ENCODE measurements around the gene WDR82.
A peak's percentile ranks its signal among the peaks of the same experiment; 100 is the strongest.
"Not testable (repeated sequence)": the region's sequence is repeated elsewhere in the genome, so short reads cannot be mapped to it uniquely, and the experiment has no call there.

Gene WDR82

GRCh38 chr3:52289747-52290595 lies 11.5 kb upstream of the WDR82 start:
- Histone ChIP-seq H4K20me1 (ENCODE audit: insufficient read depth, low read length) (no peaks in the 10 kb centered on the region), H3K4me3 (ENCODE audit: low read length) (no peak overlapping the region), H3K9ac (ENCODE audit: low read length) (no peak overlapping the region), H2AFZ (ENCODE audit: low read depth, low read length) (no peak overlapping the region), H3K27ac (ENCODE audit: low read length) (no peak overlapping the region), H3K27me3 (ENCODE audit: low read depth, low read length) (no peaks in the 10 kb centered on the region), H3K4me2 (ENCODE audit: low read length) (no peak overlapping the region), H3K9me3 (ENCODE audit: insufficient read depth, low read length) (no peaks in the 10 kb centered on the region), H3K4me1 (ENCODE audit: low read length) (peaks cover 20% of the 10 kb centered on the region), H3K79me2 (ENCODE audit: low read length) (peaks cover 7% of the 10 kb centered on the region), H3K36me3 (replicated peaks; ENCODE audit: low read depth, low read length) (no peaks in the 10 kb centered on the region)
- TF ChIP-seq CTCF (IDR thresholded peaks at IDR 0.05; ENCODE audit: low read depth, low read length) (no peak), EZH2phosphoT487 (IDR thresholded peaks at IDR 0.05; ENCODE audit: low read depth) (no peak)

DNA sequence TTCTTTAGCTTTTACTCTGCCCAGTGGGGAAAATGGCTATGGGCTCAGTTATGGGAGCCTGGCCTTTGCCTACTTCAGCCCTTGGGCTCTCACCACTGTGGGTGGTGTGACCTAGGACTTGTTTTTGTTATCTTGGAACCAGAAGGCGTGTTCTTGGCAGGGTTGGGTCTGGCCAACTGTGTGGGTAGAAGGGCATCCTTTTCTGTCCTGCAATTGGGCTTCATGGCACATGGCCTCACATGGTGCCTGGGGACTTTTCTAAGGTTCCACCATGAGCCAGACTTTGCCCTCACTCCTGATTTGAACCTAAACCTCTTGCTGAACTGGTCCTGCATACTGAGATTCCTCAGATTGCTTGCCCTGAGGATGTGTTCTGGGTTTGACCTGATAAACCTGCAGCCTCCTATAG lies 10.9 kb upstream of the WDR82 start:
- TF ChIP-seq CTCF (IDR thresholded peaks at IDR 0.05; ENCODE audit: low read depth, low read length), result no peak
- no peak for TF ChIP-seq EZH2phosphoT487 (IDR thresholded peaks at IDR 0.05; ENCODE audit: low read depth)
- no peak overlapping the region for H3K27ac ChIP-seq (ENCODE audit: low read length)
- no peaks in the 10 kb centered on the region for H3K36me3 ChIP-seq (replicated peaks; ENCODE audit: low read depth, low read length)
- H3K9ac ChIP-seq (ENCODE audit: low read length), result no peak overlapping the region
- H3K4me3 ChIP-seq (ENCODE audit: low read length), result no peak overlapping the region
- no peaks in the 10 kb centered on the region for H3K27me3 ChIP-seq (ENCODE audit: low read depth, low read length)
- H3K4me1 ChIP-seq (ENCODE audit: low read length), result peaks cover 20% of the 10 kb centered on the region
- H3K79me2 ChIP-seq (ENCODE audit: low read length), result peaks cover 7% of the 10 kb centered on the region
- no peak overlapping the region for H2AFZ ChIP-seq (ENCODE audit: low read depth, low read length)
- H3K4me2 ChIP-seq (ENCODE audit: low read length), result no peak overlapping the region
- no peaks in the 10 kb centered on the region for H4K20me1 ChIP-seq (ENCODE audit: insufficient read depth, low read length)
- H3K9me3 ChIP-seq (ENCODE audit: insufficient read depth, low read length), result no peaks in the 10 kb centered on the region

DNA sequence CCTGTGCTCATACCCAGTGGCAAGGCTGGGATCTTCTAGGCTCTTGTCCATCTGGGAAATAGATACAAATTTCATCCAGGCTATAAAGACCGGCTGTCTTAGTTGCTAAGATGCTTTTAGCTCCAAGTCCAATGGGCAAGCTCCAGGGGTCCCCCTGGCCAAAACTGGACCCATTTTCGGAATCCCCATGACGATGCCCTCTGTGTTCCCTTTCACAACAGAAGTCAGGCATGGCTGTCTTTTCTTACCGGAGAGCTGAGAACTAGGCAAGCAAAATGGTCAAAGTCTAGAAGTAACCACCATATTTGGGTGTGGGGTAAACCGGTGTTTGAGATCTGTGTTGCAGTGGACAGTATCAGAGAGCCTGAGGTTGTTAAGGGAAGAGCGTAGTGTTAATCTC lies 10.2 kb upstream of the WDR82 start:
- H3K4me2 ChIP-seq (ENCODE audit: low read length), result peak overlapping the region; percentile 94
- peak overlapping the region; percentile 79 for H3K4me3 ChIP-seq (ENCODE audit: low read length)
- no peaks in the 10 kb centered on the region for H4K20me1 ChIP-seq (ENCODE audit: insufficient read depth, low read length)
- peak overlapping the region; percentile 3; the same call in 1 of the 2 replicates for H2AFZ ChIP-seq (ENCODE audit: low read depth, low read length)
- peaks cover 7% of the 10 kb centered on the region for H3K79me2 ChIP-seq (ENCODE audit: low read length)
- no peaks in the 10 kb centered on the region for H3K27me3 ChIP-seq (ENCODE audit: low read depth, low read length)
- H3K27ac ChIP-seq (ENCODE audit: low read length), result peak overlapping the region; percentile 4; the same call in 1 of the 2 replicates
- peak overlapping the region; percentile 83 for H3K9ac ChIP-seq (ENCODE audit: low read length)
- no peaks in the 10 kb centered on the region for H3K36me3 ChIP-seq (replicated peaks; ENCODE audit: low read depth, low read length)
- no peaks in the 10 kb centered on the region for H3K9me3 ChIP-seq (ENCODE audit: insufficient read depth, low read length)
- TF ChIP-seq EZH2phosphoT487 (IDR thresholded peaks at IDR 0.05; ENCODE audit: low read depth) (no peak), CTCF (IDR thresholded peaks at IDR 0.05; ENCODE audit: low read depth, low read length) (no peak)
- H3K4me1 ChIP-seq (ENCODE audit: low read length), result peaks cover 20% of the 10 kb centered on the region

DNA sequence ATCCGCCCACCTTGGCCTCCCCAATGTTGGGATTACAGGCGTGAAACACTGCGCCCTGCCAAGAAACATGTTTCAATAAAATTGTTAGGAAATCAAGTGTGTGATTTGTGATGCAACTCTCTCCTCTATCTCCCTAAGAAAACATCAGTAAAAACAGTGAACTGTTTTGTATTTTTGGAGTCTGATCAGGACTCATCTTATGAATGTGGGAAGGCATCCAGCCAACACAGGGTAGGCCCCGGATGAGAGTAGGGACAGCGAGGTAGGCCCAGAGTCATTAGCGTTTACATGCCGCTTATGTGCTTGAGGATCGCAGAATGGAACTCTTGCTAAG lies 8.3 kb upstream of the WDR82 start:
- Histone ChIP-seq H3K79me2 (ENCODE audit: low read length) (peaks cover 7% of the 10 kb centered on the region), H3K27ac (ENCODE audit: low read length) (no peak overlapping the region), H3K4me3 (ENCODE audit: low read length) (peak overlapping the region; percentile 79), H4K20me1 (ENCODE audit: insufficient read depth, low read length) (no peaks in the 10 kb centered on the region), H2AFZ (ENCODE audit: low read depth, low read length) (no peak overlapping the region), H3K4me1 (ENCODE audit: low read length) (peaks cover 20% of the 10 kb centered on the region), H3K4me2 (ENCODE audit: low read length) (peak overlapping the region; percentile 94), H3K9ac (ENCODE audit: low read length) (peak overlapping the region; percentile 83), H3K9me3 (ENCODE audit: insufficient read depth, low read length) (no peaks in the 10 kb centered on the region), H3K36me3 (replicated peaks; ENCODE audit: low read depth, low read length) (no peaks in the 10 kb centered on the region), H3K27me3 (ENCODE audit: low read depth, low read length) (no peaks in the 10 kb centered on the region)
- TF ChIP-seq CTCF (IDR thresholded peaks at IDR 0.05; ENCODE audit: low read depth, low read length) (no peak), EZH2phosphoT487 (IDR thresholded peaks at IDR 0.05; ENCODE audit: low read depth) (no peak)

DNA sequence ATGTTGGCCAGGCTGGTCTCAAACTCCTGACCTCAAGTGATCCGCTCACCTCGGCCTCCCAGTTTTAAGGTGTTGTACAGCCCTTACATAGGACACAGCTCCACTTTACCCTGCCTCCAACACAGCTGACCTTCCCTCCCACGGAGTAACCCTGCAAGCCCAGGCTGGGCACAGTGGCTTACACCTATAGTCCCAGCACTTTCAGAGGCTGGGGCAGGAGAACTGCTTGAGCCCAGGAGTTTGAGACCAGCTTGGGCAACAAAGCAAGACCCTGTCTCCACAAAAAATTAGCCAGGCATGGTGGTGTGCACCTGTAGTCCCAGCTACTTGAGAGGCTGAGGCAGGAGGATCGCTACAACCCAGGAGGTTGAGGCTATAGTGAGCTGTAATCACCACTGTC lies 5.6 kb upstream of the WDR82 start:
- H2AFZ ChIP-seq (ENCODE audit: low read depth, low read length); H3K9ac ChIP-seq (ENCODE audit: low read length); H3K36me3 ChIP-seq (replicated peaks; ENCODE audit: low read depth, low read length); H4K20me1 ChIP-seq (ENCODE audit: insufficient read depth, low read length); H3K4me2 ChIP-seq (ENCODE audit: low read length); H3K27ac ChIP-seq (ENCODE audit: low read length); H3K4me3 ChIP-seq (ENCODE audit: low read length); H3K9me3 ChIP-seq (ENCODE audit: insufficient read depth, low read length); H3K27me3 ChIP-seq (ENCODE audit: low read depth, low read length): not testable (repeated sequence)
- peaks cover 28% of the 10 kb centered on the region for H3K4me1 ChIP-seq (ENCODE audit: low read length)
- peaks cover 13% of the 10 kb centered on the region for H3K79me2 ChIP-seq (ENCODE audit: low read length)
